Measurements from ENCODE around the gene ZCCHC9.

ZCCHC9 gene

GRCh38 chr5:81297531-81297930 is 3.9 kb upstream of the ZCCHC9 start:
- no peak for TF ChIP-seq CTCF (IDR thresholded peaks at IDR 0.05)

GRCh38 chr5:81300921-81301270 is 491 bp upstream of the ZCCHC9 start:
- TF ChIP-seq CTCF (IDR thresholded peaks at IDR 0.05): no peak

GRCh38 chr5:81302596-81302995 is 1.2 kb downstream of the ZCCHC9 start:
- no peak for TF ChIP-seq CTCF (IDR thresholded peaks at IDR 0.05)

GRCh38 chr5:81303563-81303962 is 2.2 kb downstream of the ZCCHC9 start:
- TF ChIP-seq CTCF (IDR thresholded peaks at IDR 0.05): no peak

- TF ChIP-seq CTCF (IDR thresholded peaks at IDR 0.05): no peak
These were observed 4.4 kb downstream of the ZCCHC9 start for GRCh38 chr5:81305785-81306184.

- no peak for TF ChIP-seq CTCF (IDR thresholded peaks at IDR 0.05)
These were observed 7.4 kb downstream of the ZCCHC9 start for GRCh38 chr5:81308836-81309235.

GRCh38 chr5:81310402-81311063 is 9.1 kb downstream of the ZCCHC9 start:
- TF ChIP-seq CTCF (IDR thresholded peaks at IDR 0.05): no peak

- TF ChIP-seq CTCF (IDR thresholded peaks at IDR 0.05): no peak
These were observed 11.9 kb downstream of the ZCCHC9 start for GRCh38 chr5:81313278-81313677.

Measured in LNCAP (cell line).